IMR-90 (cell line): Measurements from ENCODE around the gene CRYBG2. TPM values are rescaled to one million over a fixed set of nuclear protein-coding genes. Genes with fewer than 3 reads are reported as not detected.

ENCODE experiments used
- ATAC-seq: fragments of 200-7000 bp; cut with Tn5 transposase; 2 replicates; pipeline ENCODE4 v1.9.1; 2020; ENCODE audit warnings: low read depth, mild to moderate bottlenecking, moderate library complexity
- BruUV-seq: library from RNA; stranded (reverse); fragments of 400-500 nt; replicated peaks from 2 replicates; lab custom pipeline; 2021; lab: Mats Ljungman, UMichigan
- CTCF ChIA-PET: fragments of 300-600 bp; formaldehyde crosslinking; extraction: SDS; loops from one replicate; lab custom pipeline; 2021; ENCODE audit warnings: antibody characterized with exemption; lab: Yijun Ruan, JAX
- POLR2A ChIA-PET: fragments of 300-600 bp; sonication (Branson Sonifier 250); formaldehyde crosslinking; loops from one replicate; lab custom pipeline; 2022; ENCODE audit warnings: antibody characterized with exemption; ENCODE audit not compliant: unreplicated experiment; lab: Charles Lee
- DNase-seq: peaks from one replicate; pipeline ENCODE4 v3.0.0; 2013
- H2AFZ ChIP-seq: replicated peaks from 2 replicates; pipeline ENCODE3; 2013; ENCODE audit warnings: low read length, mild to moderate bottlenecking; ENCODE audit not compliant: poor library complexity
- H2AK5ac ChIP-seq: 2 replicates; pipeline ENCODE4 v1.6.1; 2013; ENCODE audit warnings: low read depth, low read length, inconsistent platforms
- H2AK9ac ChIP-seq: replicated peaks from 2 replicates; pipeline ENCODE3; 2013; ENCODE audit warnings: mild to moderate bottlenecking, low read depth, low read length, moderate library complexity; ENCODE audit not compliant: poor library complexity
- H2BK120ac ChIP-seq: 2 replicates; pipeline ENCODE4 v1.6.1; 2013; ENCODE audit warnings: low read depth, low read length, inconsistent platforms
- H2BK15ac ChIP-seq: 3 replicates; pipeline ENCODE4 v1.6.1; 2013; ENCODE audit warnings: low read depth, low read length, inconsistent platforms
- H2BK20ac ChIP-seq: 2 replicates; pipeline ENCODE4 v1.6.1; 2013; ENCODE audit warnings: low read depth, mild to moderate bottlenecking, inconsistent platforms, low read length, moderate library complexity
- H2BK5ac ChIP-seq: 2 replicates; pipeline ENCODE4 v1.6.1; 2013; ENCODE audit warnings: mild to moderate bottlenecking, low read depth, low read length, inconsistent platforms; ENCODE audit not compliant: poor library complexity, severe bottlenecking
- H3K14ac ChIP-seq: replicated peaks from 2 replicates; pipeline ENCODE4 v1.6.1; 2013; ENCODE audit warnings: low read depth, low read length, inconsistent platforms
- H3K18ac ChIP-seq: 2 replicates; pipeline ENCODE4 v1.6.1; 2013; ENCODE audit warnings: low read depth, low read length, control low read depth
- H3K23ac ChIP-seq: 2 replicates; pipeline ENCODE4 v1.6.1; 2013; ENCODE audit warnings: low read depth, low read length, inconsistent platforms
- H3K27ac ChIP-seq: 2 replicates; pipeline ENCODE4 v1.5.1; 2013; ENCODE audit warnings: mild to moderate bottlenecking, control low read depth, low read length; ENCODE audit not compliant: insufficient read depth
- H3K27me3 ChIP-seq: 2 replicates; pipeline ENCODE4 v1.6.1; 2013; ENCODE audit warnings: low read length; ENCODE audit not compliant: control insufficient read depth, insufficient read depth
- H3K36me3 ChIP-seq: 2 replicates; pipeline ENCODE4 v1.6.1; 2013; ENCODE audit warnings: low read length, mixed read lengths; ENCODE audit not compliant: control insufficient read depth, insufficient read depth
- H3K4ac ChIP-seq: 2 replicates; pipeline ENCODE4 v1.6.1; 2013; ENCODE audit warnings: low read depth, low read length, inconsistent platforms
- H3K4me1 ChIP-seq: 2 replicates; pipeline ENCODE4 v1.6.1; 2013; ENCODE audit warnings: low read length, mixed read lengths; ENCODE audit not compliant: control insufficient read depth, insufficient read depth
- H3K4me2 ChIP-seq: 2 replicates; pipeline ENCODE4 v1.6.1; 2013; ENCODE audit warnings: low read depth, mild to moderate bottlenecking, control low read depth, low read length, moderate library complexity
- H3K4me3 ChIP-seq: 2 replicates; pipeline ENCODE4 v1.5.1; 2013; ENCODE audit warnings: low read depth, mild to moderate bottlenecking, control low read depth, low read length, moderate library complexity; ENCODE audit not compliant: insufficient read depth
- H3K56ac ChIP-seq: 2 replicates; pipeline ENCODE4 v1.6.1; 2013; ENCODE audit warnings: low read length, inconsistent platforms; ENCODE audit not compliant: insufficient read depth; ENCODE audit errors: extremely low read depth
- H3K79me1 ChIP-seq, 2 experiments: 2 replicates each; pipeline ENCODE4 v1.6.1; 2013; ENCODE audit warnings: low read length in 2 of 2, inconsistent platforms in 1 of 2, low read depth in 1 of 2
- H3K9ac ChIP-seq: 2 replicates; pipeline ENCODE4 v1.6.1; 2013; ENCODE audit warnings: low read depth, low read length, control low read depth
- H3K9me1 ChIP-seq: 2 replicates; pipeline ENCODE4 v1.6.1; 2013; ENCODE audit warnings: low read length, inconsistent platforms; ENCODE audit not compliant: insufficient read depth
- H3K9me3 ChIP-seq: 2 replicates; pipeline ENCODE4 v1.6.1; 2013; ENCODE audit warnings: low read length; ENCODE audit not compliant: control insufficient read depth, insufficient read depth
- H4K20me1 ChIP-seq: 2 replicates; pipeline ENCODE4 v1.6.1; 2013; ENCODE audit warnings: low read length, inconsistent platforms; ENCODE audit not compliant: insufficient read depth
- H4K5ac ChIP-seq: 2 replicates; pipeline ENCODE4 v1.6.1; 2013; ENCODE audit warnings: mild to moderate bottlenecking, low read depth, low read length, control low read depth
- H4K8ac ChIP-seq, 2 experiments: 2 replicates each; pipeline ENCODE4 v1.6.1; 2013; ENCODE audit warnings: low read depth in 2 of 2, low read length in 2 of 2, control low read depth in 1 of 2, inconsistent platforms in 1 of 2
- H4K91ac ChIP-seq: 2 replicates; pipeline ENCODE4 v1.6.1; 2013; ENCODE audit warnings: low read depth, low read length, inconsistent platforms; ENCODE audit not compliant: insufficient read depth
- FOS ChIP-seq: fragments of 150-350 bp; IDR thresholded peaks from 2 replicates; pipeline ENCODE4 v1.6.1; 2016; ENCODE audit warnings: low read depth, low read length
- MAFK ChIP-seq: IDR thresholded peaks from 2 replicates; pipeline ENCODE4 v1.6.1; 2012; ENCODE audit warnings: low read depth, low read length, improper control_type of control experiment
- RCOR1 ChIP-seq: IDR thresholded peaks from 2 replicates; pipeline ENCODE4 v1.6.1; 2012; ENCODE audit warnings: mild to moderate bottlenecking, low read length, improper control_type of control experiment; ENCODE audit not compliant: insufficient replicate concordance
- SMC3 ChIP-seq: fragments of 150-350 bp; IDR thresholded peaks from 2 replicates; pipeline ENCODE4 v1.6.1; 2016; ENCODE audit warnings: low read depth, mild to moderate bottlenecking, antibody characterized with exemption, low read length, moderate library complexity
- USF2 ChIP-seq: fragments of 150-350 bp; IDR thresholded peaks from 2 replicates; pipeline ENCODE4 v1.6.1; 2017; ENCODE audit warnings: mild to moderate bottlenecking, antibody characterized with exemption, low read length, low read depth
- WGBS, 2 experiments: methylation state at CpG; one replicate each; pipeline versions ENCODE4 v1.1.5 to v1.1.7; 2013; ENCODE audit warnings: missing lambda C conversion rate in 2 of 2; ENCODE audit not compliant: insufficient read length in 1 of 2; ENCODE audit errors: extremely low coverage in 2 of 2; 5-methylcytosine and 5-hydroxymethylcytosine counted together
- dilution Hi-C: fragments of 300-500 bp; cut with HindIII; formaldehyde crosslinking; loops from one replicate; pipeline ENCODE4 v1.14.3; 2018; ENCODE audit warnings: low sequenced_read_pairs; ENCODE audit not compliant: unreplicated experiment
- in situ Hi-C: fragments of 300-500 bp; cut with MboI; formaldehyde crosslinking; loops from 3 replicates; pipeline ENCODE4 v1.14.3; 2019; ENCODE audit warnings: low sequenced_read_pairs, inconsistent platforms, mixed read lengths
- intact Hi-C: fragments of 100-400 bp; cut with micrococcal nuclease; formaldehyde crosslinking; loops from 2 replicates; pipeline ENCODE4 v1.10.0; 2022
- polyA plus RNA-seq, 3 experiments: library from polyadenylated mRNA; depleted of rRNA; stranded (reverse); fragments of >200 nt; gene quantifications; 2 replicates each; pipeline ENCODE4 v1.2.3, GENCODE V29; 2012; ENCODE audit warnings: low replicate concordance in 1 of 3
- total RNA-seq: library from RNA; depleted of rRNA; stranded (reverse); fragments of >200 nt; gene quantifications from 2 replicates; pipeline ENCODE4 v1.2.3, GENCODE V29; 2012

The CRYBG2 gene
- total and polyA plus RNA-seq, 2 of the 4 experiments (the other 2 are of a cell fraction) = not detected

GRCh38 chr1:26372039-26372438 is 18.1 kb upstream of the CRYBG2 start:
- Histone ChIP-seq H4K20me1 (no peaks in the 10 kb centered on the region), H3K27me3 (peaks cover 15% of the 10 kb centered on the region), H2AK9ac (peak overlapping the region; percentile 23), H3K9me3 (peaks cover 5% of the 10 kb centered on the region), H2BK5ac (no peak overlapping the region), H3K56ac (no peak overlapping the region), H3K4me3 (no peak overlapping the region), H3K4me1 (peaks cover 5% of the 10 kb centered on the region), H4K5ac (no peak overlapping the region), H3K79me1 (no peaks in the 10 kb centered on the region), H2BK120ac (no peak overlapping the region), H2AFZ (no peak overlapping the region), H2BK20ac (no peak overlapping the region), H3K14ac (no peak overlapping the region), H4K91ac (no peak overlapping the region), H3K23ac (no peak overlapping the region), H3K4me2 (no peak overlapping the region), H4K8ac (no peak overlapping the region), H3K27ac (no peak overlapping the region), H3K18ac (no peak overlapping the region), H2AK5ac (no peak overlapping the region), H3K9me1 (no peaks in the 10 kb centered on the region), H2BK15ac (no peak overlapping the region), H3K9ac (no peak overlapping the region), H3K4ac (no peak overlapping the region), H3K36me3 (no peaks in the 10 kb centered on the region)
- dilution Hi-C loops = no loop called here
- CTCF ChIA-PET = no interaction called here
- intact Hi-C loops = no loop called here
- DNase-seq (no peak), ATAC-seq (0 out of 2 replicates have a peak, but pooled peaks have one; percentile 51)
- no TSS peak for BruUV-seq
- 86% methylated on average over 1 of the region's 5 CpGs; no CpG with 5 or more reads in 1 of the 2 experiments for WGBS, 2 experiments
- POLR2A ChIA-PET = no interaction called here
- TF ChIP-seq SMC3 (no peak), RCOR1 (no peak), FOS (no peak), MAFK (no peak), USF2 (no peak)
- in situ Hi-C loops = no loop called here
